Measurements from ENCODE around the gene EHBP1L1.

The EHBP1L1 gene

GRCh38 chr11:65575568-65576231, at the start of gene EHBP1L1:
Gene EHBP1L1 (plus strand): TSS chr11:65576053. CDS start chr11:65576303, 250 bp downstream.
- Mint-ChIP-seq H3K4me1 (peaks cover 46% of the 10 kb centered on the region), H3K27me3 (no peaks in the 10 kb centered on the region), H3K27ac (peak within 1 kb of the TSS; percentile 72), H3K36me3 (peaks cover 5% of the 10 kb centered on the region), H3K9me3 (no peaks in the 10 kb centered on the region), H3K4me3 (peak within 1 kb of the TSS; percentile 90)

GRCh38 chr11:65526744-65527143, 49.1 kb upstream of the EHBP1L1 start:
- Mint-ChIP-seq H3K4me1 (peaks cover 57% of the 10 kb centered on the region), H3K4me3 (peak overlapping the region; percentile 64), H3K36me3 (no peaks in the 10 kb centered on the region), H3K27ac (no peak overlapping the region), H3K27me3 (no peaks in the 10 kb centered on the region), H3K9me3 (no peaks in the 10 kb centered on the region)

- H3K27me3 Mint-ChIP-seq, result no peaks in the 10 kb centered on the region
- H3K36me3 Mint-ChIP-seq, result no peaks in the 10 kb centered on the region
- peaks cover 37% of the 10 kb centered on the region for H3K4me1 Mint-ChIP-seq
- no peak overlapping the region for H3K4me3 Mint-ChIP-seq
- no peaks in the 10 kb centered on the region for H3K9me3 Mint-ChIP-seq
- H3K27ac Mint-ChIP-seq, result no peak overlapping the region
Observed at GRCh38 chr11:65528819-65529350, 47.0 kb upstream of the EHBP1L1 start.

- H3K4me1 Mint-ChIP-seq, result peaks cover 30% of the 10 kb centered on the region
- no peaks in the 10 kb centered on the region for H3K36me3 Mint-ChIP-seq
- no peaks in the 10 kb centered on the region for H3K9me3 Mint-ChIP-seq
- no peaks in the 10 kb centered on the region for H3K27me3 Mint-ChIP-seq
- H3K27ac Mint-ChIP-seq, result no peak overlapping the region
- no peak overlapping the region for H3K4me3 Mint-ChIP-seq
Observed at GRCh38 chr11:65529475-65530156, 46.2 kb upstream of the EHBP1L1 start.

GRCh38 chr11:65530157-65530496, 45.7 kb upstream of the EHBP1L1 start:
- Mint-ChIP-seq H3K27ac (no peak overlapping the region), H3K9me3 (no peaks in the 10 kb centered on the region), H3K4me1 (peaks cover 29% of the 10 kb centered on the region), H3K36me3 (no peaks in the 10 kb centered on the region), H3K4me3 (no peak overlapping the region), H3K27me3 (no peaks in the 10 kb centered on the region)

- no peak overlapping the region for H3K4me3 Mint-ChIP-seq
- no peak overlapping the region for H3K27ac Mint-ChIP-seq
- no peaks in the 10 kb centered on the region for H3K36me3 Mint-ChIP-seq
- peaks cover 19% of the 10 kb centered on the region for H3K4me1 Mint-ChIP-seq
- no peaks in the 10 kb centered on the region for H3K9me3 Mint-ChIP-seq
- H3K27me3 Mint-ChIP-seq, result no peaks in the 10 kb centered on the region
Observed at GRCh38 chr11:65532388-65533064, 43.3 kb upstream of the EHBP1L1 start.

GRCh38 chr11:65535102-65535501, 40.8 kb upstream of the EHBP1L1 start:
- Mint-ChIP-seq H3K27me3 (no peaks in the 10 kb centered on the region), H3K9me3 (no peaks in the 10 kb centered on the region), H3K4me1 (peaks cover 3% of the 10 kb centered on the region), H3K36me3 (no peaks in the 10 kb centered on the region), H3K27ac (no peak overlapping the region), H3K4me3 (no peak overlapping the region)

GRCh38 chr11:65536412-65537295, 39.2 kb upstream of the EHBP1L1 start:
- Mint-ChIP-seq H3K27me3 (no peaks in the 10 kb centered on the region), H3K4me3 (no peak overlapping the region), H3K36me3 (no peaks in the 10 kb centered on the region), H3K27ac (peak overlapping the region; percentile 41), H3K4me1 (peaks cover 4% of the 10 kb centered on the region), H3K9me3 (no peaks in the 10 kb centered on the region)

- H3K27ac Mint-ChIP-seq, result no peak overlapping the region
- H3K4me1 Mint-ChIP-seq, result peaks cover 8% of the 10 kb centered on the region
- H3K27me3 Mint-ChIP-seq, result no peaks in the 10 kb centered on the region
- no peaks in the 10 kb centered on the region for H3K9me3 Mint-ChIP-seq
- H3K4me3 Mint-ChIP-seq, result no peak overlapping the region
- H3K36me3 Mint-ChIP-seq, result no peaks in the 10 kb centered on the region
Observed at GRCh38 chr11:65537296-65537597, 38.6 kb upstream of the EHBP1L1 start.

GRCh38 chr11:65537620-65538231, 38.1 kb upstream of the EHBP1L1 start:
- Mint-ChIP-seq H3K4me1 (peaks cover 8% of the 10 kb centered on the region), H3K27ac (no peak overlapping the region), H3K4me3 (no peak overlapping the region), H3K9me3 (no peaks in the 10 kb centered on the region), H3K36me3 (no peaks in the 10 kb centered on the region), H3K27me3 (no peaks in the 10 kb centered on the region)

GRCh38 chr11:65538232-65538914, 37.5 kb upstream of the EHBP1L1 start:
- peak overlapping the region; percentile 23 for H3K4me3 Mint-ChIP-seq
- H3K9me3 Mint-ChIP-seq, result no peaks in the 10 kb centered on the region
- no peak overlapping the region for H3K27ac Mint-ChIP-seq
- no peaks in the 10 kb centered on the region for H3K36me3 Mint-ChIP-seq
- peaks cover 8% of the 10 kb centered on the region for H3K4me1 Mint-ChIP-seq
- no peaks in the 10 kb centered on the region for H3K27me3 Mint-ChIP-seq

- H3K27ac Mint-ChIP-seq, result no peak overlapping the region
- no peaks in the 10 kb centered on the region for H3K9me3 Mint-ChIP-seq
- H3K36me3 Mint-ChIP-seq, result no peaks in the 10 kb centered on the region
- no peak overlapping the region for H3K4me3 Mint-ChIP-seq
- no peaks in the 10 kb centered on the region for H3K27me3 Mint-ChIP-seq
- H3K4me1 Mint-ChIP-seq, result peaks cover 13% of the 10 kb centered on the region
Observed at GRCh38 chr11:65538915-65539743, 36.7 kb upstream of the EHBP1L1 start.

GRCh38 chr11:65539744-65540289, 36.0 kb upstream of the EHBP1L1 start:
- no peaks in the 10 kb centered on the region for H3K27me3 Mint-ChIP-seq
- H3K4me1 Mint-ChIP-seq, result peaks cover 19% of the 10 kb centered on the region
- no peak overlapping the region for H3K27ac Mint-ChIP-seq

More at GRCh38 chr11:65539744-65540289, 36.0 kb upstream of the EHBP1L1 start:
- H3K36me3 Mint-ChIP-seq, result no peaks in the 10 kb centered on the region
- H3K4me3 Mint-ChIP-seq, result peak overlapping the region; percentile 89
- H3K9me3 Mint-ChIP-seq, result no peaks in the 10 kb centered on the region

Measured in activated naive CD4-positive, alpha-beta T cell treated with anti-CD3 and anti-CD28 coated beads, Interleukin-2, amount 50 U/mL, for 24 hours (primary cell).